GM23338 (cell line): ENCODE measurements around the gene MARCHF9. TPM values are rescaled to one million over a fixed set of nuclear protein-coding genes. Genes with fewer than 3 reads are reported as not detected.

Source experiments
- ATAC-seq: fragments of 200-7000 bp; cut with Tn5 transposase; 3 replicates; pipeline ENCODE4 v1.9.1; 2020
- DNase-seq: peaks from one replicate; pipeline ENCODE4 v3.0.0-alpha.2; 2015; ENCODE audit warnings: low spot score
- H2AFZ ChIP-seq: fragments of 200-600 bp; sonication (generic); 2 replicates; pipeline ENCODE4 v1.8.0; 2016; ENCODE audit warnings: antibody characterized with exemption, mild to moderate bottlenecking, moderate library complexity
- H3F3A ChIP-seq: fragments of 200-600 bp; sonication (generic); replicated peaks from 2 replicates; pipeline ENCODE4 v1.8.0; 2017; ENCODE audit warnings: antibody characterized with exemption, mixed run types, low read depth
- H3K27ac ChIP-seq: fragments of 200-600 bp; sonication (generic); 2 replicates; pipeline ENCODE4 v1.6.1; 2016; ENCODE audit warnings: low read depth
- H3K27me3 ChIP-seq: fragments of 200-600 bp; sonication (generic); 2 replicates; pipeline ENCODE4 v1.8.0; 2016; ENCODE audit warnings: mild to moderate bottlenecking, mixed run types, moderate library complexity; ENCODE audit not compliant: insufficient read depth
- H3K36me3 ChIP-seq: fragments of 200-600 bp; sonication (generic); 2 replicates; pipeline ENCODE4 v1.8.0; 2016; ENCODE audit warnings: mild to moderate bottlenecking; ENCODE audit not compliant: insufficient read depth
- H3K4me1 ChIP-seq: fragments of 200-600 bp; sonication (generic); 2 replicates; pipeline ENCODE4 v1.8.0; 2016; ENCODE audit warnings: mild to moderate bottlenecking, moderate library complexity; ENCODE audit not compliant: insufficient read depth
- H3K4me2 ChIP-seq: fragments of 200-600 bp; sonication (generic); 2 replicates; pipeline ENCODE4 v1.7.1; 2017; ENCODE audit warnings: mixed run types
- H3K4me3 ChIP-seq: fragments of 200-600 bp; sonication (generic); 2 replicates; pipeline ENCODE4 v1.6.1; 2016; ENCODE audit warnings: mixed run types
- H3K79me2 ChIP-seq: fragments of 200-600 bp; sonication (generic); replicated peaks from 2 replicates; pipeline ENCODE4 v1.8.0; 2017; ENCODE audit warnings: mild to moderate bottlenecking; ENCODE audit not compliant: insufficient read depth
- H3K9me2 ChIP-seq: fragments of 200-600 bp; sonication (generic); 2 replicates; pipeline ENCODE4 v1.8.0; 2017; ENCODE audit not compliant: insufficient read depth
- H4K20me1 ChIP-seq: fragments of 200-600 bp; sonication (generic); replicated peaks from 2 replicates; pipeline ENCODE4 v1.8.0; 2017; ENCODE audit warnings: mild to moderate bottlenecking; ENCODE audit not compliant: insufficient read depth
- H3K27ac Mint-ChIP-seq: 2 replicates; pipeline ENCODE4 v1.8.0; 2020; ENCODE audit warnings: inconsistent platforms, mild to moderate bottlenecking, moderate library complexity, mixed read lengths
- H3K27me3 Mint-ChIP-seq: 3 replicates; pipeline ENCODE4 v1.8.0; 2022; ENCODE audit warnings: low read depth, mild to moderate bottlenecking, moderate library complexity, mixed read lengths, inconsistent platforms; ENCODE audit not compliant: insufficient read depth, poor library complexity
- H3K36me3 Mint-ChIP-seq: 3 replicates; pipeline ENCODE4 v1.8.0; 2021; ENCODE audit warnings: low read depth, mild to moderate bottlenecking, inconsistent platforms, moderate library complexity, mixed read lengths
- H3K4me1 Mint-ChIP-seq: 3 replicates; pipeline ENCODE4 v1.8.0; 2020; ENCODE audit warnings: mild to moderate bottlenecking, inconsistent platforms, mixed read lengths
- H3K4me3 Mint-ChIP-seq: 3 replicates; pipeline ENCODE4 v1.8.0; 2021; ENCODE audit warnings: moderate library complexity, mild to moderate bottlenecking, inconsistent platforms, mixed read lengths
- H3K9me3 Mint-ChIP-seq: 3 replicates; pipeline ENCODE4 v1.8.0; 2020; ENCODE audit warnings: moderate library complexity, mild to moderate bottlenecking, inconsistent platforms, mixed read lengths
- CREB1 ChIP-seq: fragments of 250-450 bp; sonication (Bioruptor Pico); IDR thresholded peaks from 2 replicates; pipeline ENCODE4 v1.5.0; 2020; ENCODE audit warnings: low read depth, mild to moderate bottlenecking, moderate library complexity
- CTCF ChIP-seq, 2 experiments: fragments of 200-600 bp in 1 of 2; sonication (generic) in 1 of 2; conservative IDR thresholded peaks; 2 replicates each; pipeline versions ENCODE4 v1.5.1 to v1.6.1; 2016 to 2017; ENCODE audit warnings: antibody characterized with exemption in 2 of 2, low read depth in 2 of 2, mild to moderate bottlenecking in 2 of 2, moderate library complexity in 1 of 2
- ETS1 ChIP-seq: IDR thresholded peaks from 2 replicates; pipeline ENCODE4 v1.6.1; 2016; ENCODE audit warnings: antibody characterized with exemption
- EZH2phosphoT487 ChIP-seq: fragments of 200-600 bp; sonication (generic); IDR thresholded peaks from one replicate; pipeline ENCODE4 v1.8.1; 2018; ENCODE audit warnings: antibody characterized with exemption; ENCODE audit not compliant: unreplicated experiment
- JUNB ChIP-seq: IDR thresholded peaks from one replicate; pipeline ENCODE4 v1.6.1; 2016; ENCODE audit warnings: antibody characterized with exemption; ENCODE audit not compliant: unreplicated experiment
- REST ChIP-seq: IDR thresholded peaks from one replicate; pipeline ENCODE4 v1.6.1; 2018; ENCODE audit warnings: antibody characterized with exemption; ENCODE audit not compliant: unreplicated experiment
- STAT1 ChIP-seq: IDR thresholded peaks from one replicate; pipeline ENCODE4 v1.6.1; 2016; ENCODE audit warnings: antibody characterized with exemption; ENCODE audit not compliant: unreplicated experiment
- ZNF462 ChIP-seq: fragments of 250-450 bp; sonication (Bioruptor Pico); IDR thresholded peaks from 2 replicates; pipeline ENCODE4 v1.5.0; 2020; ENCODE audit warnings: mild to moderate bottlenecking, moderate library complexity
- polyA plus RNA-seq: library from polyadenylated mRNA; unstranded; fragments of >200 nt; fragmentation: Nextera tagmentation; extraction: Ambion mirVana; gene quantifications from 2 replicates; pipeline ENCODE4 v1.2.1, GENCODE V29; 2016
- total RNA-seq: library from RNA; depleted of rRNA; stranded (reverse); fragments of >200 nt; shearing (Covaris generic); gene quantifications from 2 replicates; pipeline ENCODE4 v1.2.3, GENCODE V29; 2014

The MARCHF9 gene
- total and polyA plus RNA-seq, 2 experiments from 2014 or later, result 2.9 to 3.3 TPM

- DNase-seq (no peak), ATAC-seq (no peak)
- Mint-ChIP-seq H3K4me1 (peaks cover 16% of the 10 kb centered on the region), H3K27me3 (peaks cover 45% of the 10 kb centered on the region), H3K9me3 (no peaks in the 10 kb centered on the region; the same call in 1 of the 3 replicates), H3K36me3 (peaks cover 36% of the 10 kb centered on the region), H3K27ac (peak overlapping the region; percentile 99), H3K4me3 (peak overlapping the region; percentile 93)
- TF ChIP-seq CREB1 (CRISPR knock-in tag) (peak; percentile 97), REST (no peak), STAT1 (no peak), EZH2phosphoT487 (no peak), CTCF (conservative IDR thresholded peaks at IDR 0.05; ENCODE audit: low read depth in 2 of 2) (no peak), ZNF462 (no peak), ETS1 (no peak), JUNB (no peak)
- Histone ChIP-seq H3K4me1 (peaks cover 3% of the 10 kb centered on the region; the same call in 1 of the 2 replicates), H3K4me2 (peak overlapping the region; percentile 80; the same call in 1 of the 2 replicates), H2AFZ (no peak overlapping the region), H3K9me2 (no peaks in the 10 kb centered on the region), H3K27ac (peak overlapping the region; percentile 91; the same call in 1 of the 2 replicates), H3K4me3 (peak overlapping the region; percentile 67), H3K79me2 (no peaks in the 10 kb centered on the region), H3K27me3 (peaks cover 47% of the 10 kb centered on the region), H3K36me3 (peaks cover 19% of the 10 kb centered on the region), H3F3A (peaks cover 30% of the 10 kb centered on the region), H4K20me1 (no peaks in the 10 kb centered on the region; the same call in 1 of the 2 replicates)
Observed at GRCh38 chr12:57744194-57744776, 10.6 kb upstream of the MARCHF9 start.
